ENCODE measurements around the gene GATAD2B. TPM values are rescaled to one million over a fixed set of nuclear protein-coding genes. Genes with fewer than 3 reads are reported as not detected.

The GATAD2B gene
- polyA plus RNA-seq, 1 experiment = 4.8 TPM

GRCh38 chr1:153860285-153860684 is 62.5 kb downstream of the GATAD2B start:
- Histone ChIP-seq H3K9me3 (ENCODE audit: control insufficient read depth, insufficient read depth, low read length) (no peaks in the 10 kb centered on the region), H3K27me3 (ENCODE audit: control insufficient read depth, insufficient read depth, low read length) (no peaks in the 10 kb centered on the region), H3K27ac (ENCODE audit: low read depth, low read length) (no peak overlapping the region), H3K4me3 (ENCODE audit: low read depth, low read length) (no peak overlapping the region)
- no peak for DNase-seq (ENCODE audit: low read depth, low spot score)
- CTCF ChIA-PET = no interaction called here
- no peak for TF ChIP-seq CTCF (IDR thresholded peaks at IDR 0.05; ENCODE audit: low read depth, low read length)
- POLR2A ChIA-PET = no interaction called here

- POLR2A ChIA-PET = no interaction called here
- H3K27ac ChIP-seq (ENCODE audit: low read depth, low read length) = no peak overlapping the region
- CTCF ChIA-PET = no interaction called here
- no peak overlapping the region for H3K4me3 ChIP-seq (ENCODE audit: low read depth, low read length)
- no peak for DNase-seq (ENCODE audit: low read depth, low spot score)
- no peaks in the 10 kb centered on the region for H3K27me3 ChIP-seq (ENCODE audit: control insufficient read depth, insufficient read depth, low read length)
- TF ChIP-seq CTCF (IDR thresholded peaks at IDR 0.05; ENCODE audit: low read depth, low read length) = no peak
- H3K9me3 ChIP-seq (ENCODE audit: control insufficient read depth, insufficient read depth, low read length) = no peaks in the 10 kb centered on the region
Measured at GRCh38 chr1:153857505-153857904, 65.3 kb downstream of the GATAD2B start.

- ChIA-PET CTCF (no interaction called here), POLR2A (no interaction called here)
- no peak overlapping the region for H3K27ac ChIP-seq (ENCODE audit: low read depth, low read length)
- no peak for DNase-seq (ENCODE audit: low read depth, low spot score)
- no peaks in the 10 kb centered on the region for H3K9me3 ChIP-seq (ENCODE audit: control insufficient read depth, insufficient read depth, low read length)
- H3K27me3 ChIP-seq (ENCODE audit: control insufficient read depth, insufficient read depth, low read length) = no peaks in the 10 kb centered on the region
- no peak overlapping the region for H3K4me3 ChIP-seq (ENCODE audit: low read depth, low read length)
- no peak for TF ChIP-seq CTCF (IDR thresholded peaks at IDR 0.05; ENCODE audit: low read depth, low read length)
Measured at GRCh38 chr1:153856763-153857162, 66.0 kb downstream of the GATAD2B start.

- Histone ChIP-seq H3K27me3 (ENCODE audit: control insufficient read depth, insufficient read depth, low read length) (no peaks in the 10 kb centered on the region), H3K9me3 (ENCODE audit: control insufficient read depth, insufficient read depth, low read length) (no peaks in the 10 kb centered on the region), H3K27ac (ENCODE audit: low read depth, low read length) (no peak overlapping the region), H3K4me3 (ENCODE audit: low read depth, low read length) (no peak overlapping the region)
- DNase-seq (ENCODE audit: low read depth, low spot score) = no peak
- ChIA-PET CTCF (interaction anchor here (1.3 kb wide), 1 partner anchor 25 kb away, joined by 3 read pairs; no protein-coding TSS in a partner anchor), POLR2A (no interaction called here)
- no peak for TF ChIP-seq CTCF (IDR thresholded peaks at IDR 0.05; ENCODE audit: low read depth, low read length)
Measured at GRCh38 chr1:153852170-153852569, 70.6 kb downstream of the GATAD2B start.

GRCh38 chr1:153849487-153850185 is 73.1 kb downstream of the GATAD2B start:
- DNase-seq (ENCODE audit: low read depth, low spot score) = no peak
- Histone ChIP-seq H3K27me3 (ENCODE audit: control insufficient read depth, insufficient read depth, low read length) (no peaks in the 10 kb centered on the region), H3K9me3 (ENCODE audit: control insufficient read depth, insufficient read depth, low read length) (no peaks in the 10 kb centered on the region), H3K27ac (ENCODE audit: low read depth, low read length) (no peak overlapping the region), H3K4me3 (ENCODE audit: low read depth, low read length) (no peak overlapping the region)
- ChIA-PET POLR2A (interaction anchor here (0.8 kb wide), 1 partner anchor 68 kb away, joined by 8 read pairs; no protein-coding TSS in a partner anchor), CTCF (interaction anchor here (0.6 to 0.9 kb wide), 3 partner anchors 26 to 46 kb away, joined by 3 to 6 read pairs (median 5); no protein-coding TSS in a partner anchor)
- no peak for TF ChIP-seq CTCF (IDR thresholded peaks at IDR 0.05; ENCODE audit: low read depth, low read length)

Data from AG04450 (cell line).